SK-N-SH (cell line): Measurements from ENCODE around the gene LCA5L.

ENCODE experiments used
- NFIC ChIP-seq: IDR thresholded peaks from 2 replicates; pipeline ENCODE4 v1.4.0; 2012; ENCODE audit warnings: borderline replicate concordance
- SMC3 ChIP-seq: IDR thresholded peaks from 2 replicates; pipeline ENCODE4 v1.6.1; 2012; ENCODE audit warnings: low read depth, low read length, improper control_type of control experiment
- TAF1 ChIP-seq: IDR thresholded peaks from 2 replicates; pipeline ENCODE4 v1.6.1; 2012; ENCODE audit warnings: low read depth, mild to moderate bottlenecking, low read length, moderate library complexity, borderline replicate concordance
- TF ChIP-seq, protein P1 (sequence below): fragments of 200-600 bp; sonication (generic); IDR thresholded peaks from 2 replicates; pipeline ENCODE4 v1.6.1; 2017; ENCODE audit warnings: antibody characterized with exemption, mild to moderate bottlenecking, moderate library complexity

DNA sequence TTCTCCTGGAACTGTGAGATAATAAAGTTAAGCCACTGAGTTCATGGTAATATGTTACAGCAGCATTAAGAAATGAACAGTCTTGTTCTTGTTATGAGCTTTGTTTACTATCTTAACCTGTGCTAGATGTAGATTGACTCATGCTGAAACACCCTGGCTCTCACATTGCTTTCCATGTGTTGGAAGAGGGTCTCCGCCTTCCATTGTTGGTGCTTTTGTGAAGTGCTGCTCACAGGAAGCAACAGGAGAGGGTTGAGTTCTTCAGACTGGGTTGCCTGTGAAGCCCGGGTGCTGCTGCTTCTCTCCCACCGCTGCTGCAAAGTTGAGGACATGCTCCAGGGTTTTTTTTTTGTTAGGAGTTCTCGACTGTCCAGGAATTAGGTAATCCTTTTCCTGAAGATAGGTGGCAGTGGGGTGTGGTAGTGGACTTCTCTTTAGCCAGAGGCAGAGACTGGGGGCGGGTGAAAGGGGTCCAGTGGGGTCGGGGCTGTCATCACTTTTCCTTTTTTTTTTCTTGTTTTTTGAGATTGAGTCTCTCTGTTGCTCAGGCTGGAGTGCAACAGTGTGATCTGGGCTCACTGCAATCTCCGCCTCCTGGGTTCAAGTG lies 68.0 kb downstream of the LCA5L start:
- TF ChIP-seq, protein P1, sequence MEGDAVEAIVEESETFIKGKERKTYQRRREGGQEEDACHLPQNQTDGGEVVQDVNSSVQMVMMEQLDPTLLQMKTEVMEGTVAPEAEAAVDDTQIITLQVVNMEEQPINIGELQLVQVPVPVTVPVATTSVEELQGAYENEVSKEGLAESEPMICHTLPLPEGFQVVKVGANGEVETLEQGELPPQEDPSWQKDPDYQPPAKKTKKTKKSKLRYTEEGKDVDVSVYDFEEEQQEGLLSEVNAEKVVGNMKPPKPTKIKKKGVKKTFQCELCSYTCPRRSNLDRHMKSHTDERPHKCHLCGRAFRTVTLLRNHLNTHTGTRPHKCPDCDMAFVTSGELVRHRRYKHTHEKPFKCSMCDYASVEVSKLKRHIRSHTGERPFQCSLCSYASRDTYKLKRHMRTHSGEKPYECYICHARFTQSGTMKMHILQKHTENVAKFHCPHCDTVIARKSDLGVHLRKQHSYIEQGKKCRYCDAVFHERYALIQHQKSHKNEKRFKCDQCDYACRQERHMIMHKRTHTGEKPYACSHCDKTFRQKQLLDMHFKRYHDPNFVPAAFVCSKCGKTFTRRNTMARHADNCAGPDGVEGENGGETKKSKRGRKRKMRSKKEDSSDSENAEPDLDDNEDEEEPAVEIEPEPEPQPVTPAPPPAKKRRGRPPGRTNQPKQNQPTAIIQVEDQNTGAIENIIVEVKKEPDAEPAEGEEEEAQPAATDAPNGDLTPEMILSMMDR: no peak
- TF ChIP-seq NFIC (no peak), TAF1 (no peak), SMC3 (no peak)
